Measurements from ENCODE around the gene NACC2.

The NACC2 gene

DNA sequence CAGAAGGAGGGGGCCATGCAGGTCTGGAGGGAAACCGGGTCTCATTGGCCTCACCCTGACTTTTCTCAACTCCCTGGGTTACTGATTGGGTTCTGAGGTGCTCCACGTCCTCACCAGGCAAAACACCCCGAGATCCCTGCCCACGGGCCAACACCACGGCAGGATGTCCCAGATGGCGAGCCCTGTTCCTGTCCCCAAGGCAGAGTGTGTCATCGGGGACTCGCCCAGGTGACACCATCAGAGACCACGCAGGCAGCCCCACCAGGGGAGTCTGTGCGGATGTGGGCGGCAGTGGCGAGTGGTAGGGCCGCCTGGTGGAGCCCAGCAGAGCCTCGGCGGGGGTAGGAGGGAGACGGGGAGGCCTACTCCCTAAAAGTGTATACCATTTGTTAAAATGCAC lies 74.9 kb downstream of the NACC2 start:
- no peak for DNase-seq (ENCODE audit: low read depth, low spot score)
- TF ChIP-seq, protein P1, sequence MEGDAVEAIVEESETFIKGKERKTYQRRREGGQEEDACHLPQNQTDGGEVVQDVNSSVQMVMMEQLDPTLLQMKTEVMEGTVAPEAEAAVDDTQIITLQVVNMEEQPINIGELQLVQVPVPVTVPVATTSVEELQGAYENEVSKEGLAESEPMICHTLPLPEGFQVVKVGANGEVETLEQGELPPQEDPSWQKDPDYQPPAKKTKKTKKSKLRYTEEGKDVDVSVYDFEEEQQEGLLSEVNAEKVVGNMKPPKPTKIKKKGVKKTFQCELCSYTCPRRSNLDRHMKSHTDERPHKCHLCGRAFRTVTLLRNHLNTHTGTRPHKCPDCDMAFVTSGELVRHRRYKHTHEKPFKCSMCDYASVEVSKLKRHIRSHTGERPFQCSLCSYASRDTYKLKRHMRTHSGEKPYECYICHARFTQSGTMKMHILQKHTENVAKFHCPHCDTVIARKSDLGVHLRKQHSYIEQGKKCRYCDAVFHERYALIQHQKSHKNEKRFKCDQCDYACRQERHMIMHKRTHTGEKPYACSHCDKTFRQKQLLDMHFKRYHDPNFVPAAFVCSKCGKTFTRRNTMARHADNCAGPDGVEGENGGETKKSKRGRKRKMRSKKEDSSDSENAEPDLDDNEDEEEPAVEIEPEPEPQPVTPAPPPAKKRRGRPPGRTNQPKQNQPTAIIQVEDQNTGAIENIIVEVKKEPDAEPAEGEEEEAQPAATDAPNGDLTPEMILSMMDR (IDR thresholded peaks at IDR 0.05; ENCODE audit: insufficient read depth, low read length, missing control alignments): no peak
- CTCF ChIA-PET: interaction anchor here (0.7 kb wide), 1 partner anchor 12 kb away, joined by 3 read pairs; no protein-coding TSS in a partner anchor
- POLR2A ChIA-PET: no interaction called here
- no peak overlapping the region for H3K4me3 ChIP-seq (ENCODE audit: low read depth, low read length)

DNA sequence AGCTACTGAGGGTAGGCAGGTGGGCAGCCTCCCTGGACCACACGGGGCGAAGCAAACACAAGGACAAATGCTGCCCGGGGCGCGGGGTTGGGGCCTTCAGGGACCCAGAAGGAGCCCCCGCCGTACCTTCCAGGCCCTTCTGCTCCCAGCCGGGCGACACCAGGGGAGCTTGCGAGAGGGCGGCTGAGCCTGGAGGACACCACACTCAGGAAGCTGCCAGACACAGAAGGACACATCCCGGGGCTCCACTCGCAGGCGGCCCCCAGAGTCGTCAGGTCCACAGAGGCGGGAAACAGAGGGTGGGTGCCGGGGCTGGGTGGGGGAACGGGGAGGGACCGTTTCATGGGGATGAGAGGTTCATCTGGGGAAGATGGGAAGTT lies 75.4 kb downstream of the NACC2 start:
- no peak overlapping the region for H3K4me3 ChIP-seq (ENCODE audit: low read depth, low read length)
- CTCF ChIA-PET: interaction anchor here (0.7 to 1.1 kb wide), 2 partner anchors 13 to 17 kb away, joined by 3 read pairs; no protein-coding TSS in a partner anchor
- POLR2A ChIA-PET: no interaction called here
- TF ChIP-seq, protein P1 (IDR thresholded peaks at IDR 0.05; ENCODE audit: insufficient read depth, low read length, missing control alignments): no peak
- no peak for DNase-seq (ENCODE audit: low read depth, low spot score)

DNA sequence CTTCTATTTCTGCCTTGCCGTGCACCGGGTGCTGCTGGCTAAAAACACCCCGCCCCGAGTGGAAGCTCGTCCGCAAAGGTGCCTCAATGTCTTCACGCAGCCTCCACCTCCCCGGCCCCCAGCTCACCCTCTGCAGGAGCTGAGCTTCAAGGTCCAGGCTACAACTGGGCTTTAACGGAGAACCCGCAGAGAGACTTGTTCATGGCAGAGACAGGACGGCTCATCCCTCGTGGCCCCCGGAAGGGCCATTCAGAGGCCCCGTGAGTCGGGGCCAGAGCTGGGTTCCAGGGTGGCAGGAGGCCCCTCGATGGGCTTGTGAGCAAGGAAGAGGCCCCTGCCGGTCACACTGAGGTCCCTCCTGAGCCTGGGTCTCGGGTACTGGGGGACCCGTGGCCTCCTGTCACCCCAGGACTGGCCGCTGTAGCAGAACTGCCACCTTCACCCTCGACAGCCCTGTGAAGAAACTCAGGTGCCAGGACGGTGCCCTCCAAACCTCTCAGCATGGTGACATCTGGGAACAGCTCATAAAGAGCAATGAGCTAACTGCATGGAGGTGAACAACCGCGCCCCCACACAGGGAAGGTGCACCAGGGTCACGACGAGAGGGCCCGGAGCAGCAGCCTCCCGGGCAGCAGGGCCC lies 75.9 kb downstream of the NACC2 start:
- TF ChIP-seq, protein P1 (IDR thresholded peaks at IDR 0.05; ENCODE audit: insufficient read depth, low read length, missing control alignments): no peak
- CTCF ChIA-PET: interaction anchor here (0.7 to 1.1 kb wide), 3 partner anchors 8 to 17 kb away, joined by 3 read pairs; no protein-coding TSS in a partner anchor
- POLR2A ChIA-PET: no interaction called here
- H3K4me3 ChIP-seq (ENCODE audit: low read depth, low read length): no peak overlapping the region
- no peak for DNase-seq (ENCODE audit: low read depth, low spot score)

DNA sequence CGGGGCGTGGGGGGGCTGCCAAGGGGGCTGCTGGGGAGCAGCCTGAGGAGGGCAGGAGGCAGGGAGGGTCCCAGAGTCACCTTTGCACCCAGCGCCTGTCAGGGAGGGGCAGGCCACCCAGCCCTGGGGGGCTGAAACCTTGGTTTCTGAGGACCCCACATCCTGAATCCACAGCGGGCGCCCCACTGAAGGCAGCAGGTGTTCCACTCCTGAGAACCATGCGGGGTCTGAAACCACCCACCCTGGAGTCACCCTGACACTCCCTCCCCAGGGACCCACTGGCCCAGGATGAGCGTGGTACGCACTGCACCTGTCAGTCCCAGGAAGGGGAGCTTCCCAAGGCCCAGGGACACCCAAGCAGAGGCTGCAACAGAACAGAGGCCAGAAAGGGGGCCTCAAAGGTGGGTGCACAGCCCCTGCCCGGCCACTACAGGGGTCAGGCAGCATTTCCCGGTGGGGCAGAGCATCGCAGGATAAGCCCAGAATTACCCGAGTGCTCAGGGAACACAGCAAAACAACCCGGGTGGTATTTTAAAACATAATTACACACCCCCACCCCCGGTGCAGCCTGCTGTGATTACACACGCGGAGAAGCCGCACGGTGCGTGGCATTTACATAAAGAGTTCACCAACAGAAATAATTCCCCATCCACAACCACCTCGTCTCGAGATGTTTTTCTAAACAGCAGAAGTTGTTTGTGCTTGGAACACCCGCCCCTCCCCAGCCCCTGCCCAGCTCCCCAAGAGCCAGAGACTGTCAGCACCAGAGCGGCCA lies 76.6 kb downstream of the NACC2 start:
- TF ChIP-seq, protein P1 (IDR thresholded peaks at IDR 0.05; ENCODE audit: insufficient read depth, low read length, missing control alignments): no peak
- POLR2A ChIA-PET: no interaction called here
- DNase-seq (ENCODE audit: low read depth, low spot score): no peak
- CTCF ChIA-PET: interaction anchor here (1.0 to 1.1 kb wide), 2 partner anchors 9 to 18 kb away, joined by 3 read pairs; no protein-coding TSS in a partner anchor
- no peak overlapping the region for H3K4me3 ChIP-seq (ENCODE audit: low read depth, low read length)

DNA sequence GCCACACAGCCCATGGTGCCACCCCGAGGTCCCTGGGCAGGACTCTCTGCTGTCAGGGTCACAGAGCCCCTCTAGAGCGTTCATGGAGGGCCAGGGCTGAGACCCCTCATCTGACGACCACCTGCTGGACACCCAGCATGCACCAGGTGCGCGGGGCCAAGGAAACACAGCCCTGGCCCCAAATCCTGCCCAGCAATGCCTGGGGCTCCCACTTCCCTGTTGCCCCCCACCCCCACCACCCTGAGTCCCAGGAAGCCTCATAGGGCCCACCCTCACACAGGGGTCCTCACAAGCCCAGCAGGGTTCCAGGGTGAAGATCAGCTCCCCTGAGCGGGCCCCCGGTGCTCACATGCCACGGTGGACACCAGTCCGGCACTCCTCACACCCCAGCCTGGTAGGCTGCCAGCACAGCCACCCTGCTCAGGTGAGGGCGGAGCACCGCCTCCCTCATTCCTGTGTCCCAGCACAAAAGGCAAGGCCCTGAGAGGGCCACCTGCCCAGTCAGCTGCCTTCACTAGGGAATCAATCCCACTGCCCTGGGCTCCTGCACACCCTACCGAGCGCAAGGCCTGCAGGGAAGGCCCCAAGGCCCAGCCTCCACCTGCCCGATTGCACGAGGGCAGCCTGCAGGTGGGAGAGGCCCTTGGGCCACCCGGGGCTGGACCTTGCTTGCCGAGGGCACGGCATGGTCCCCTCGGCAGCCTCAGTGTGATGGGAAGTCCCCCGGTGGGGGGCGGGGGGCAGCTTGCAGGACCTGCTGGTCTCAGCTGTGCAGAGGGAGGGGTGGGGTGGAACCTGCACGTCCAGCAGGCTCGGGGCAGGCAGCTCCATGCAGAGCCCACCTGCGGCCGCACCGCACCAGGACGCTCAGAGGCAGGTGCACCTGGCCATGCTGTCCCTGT lies 77.5 kb downstream of the NACC2 start:
- CTCF ChIA-PET: no interaction called here
- POLR2A ChIA-PET: no interaction called here
- no peak for DNase-seq (ENCODE audit: low read depth, low spot score)
- TF ChIP-seq, protein P1 (IDR thresholded peaks at IDR 0.05; ENCODE audit: insufficient read depth, low read length, missing control alignments): no peak
- no peak overlapping the region for H3K4me3 ChIP-seq (ENCODE audit: low read depth, low read length)
